Measurements from ENCODE around the gene PKN3. TPM values are rescaled to one million over a fixed set of nuclear protein-coding genes. Genes with fewer than 3 reads are reported as not detected.
"Not testable (repeated sequence)": the region's sequence is repeated elsewhere in the genome, so short reads cannot be mapped to it uniquely, and the experiment has no call there.

The PKN3 gene
- polyA plus RNA-seq (ENCODE audit: insufficient read length in 10 of 10) = 10 to 100 TPM in 2 of 10 donors, 1 to 10 TPM in 8; 6.1 to 11.4 (median 8.7) TPM
- long read RNA-seq, donor 1, partial matches to known transcripts = 5 of 11 reads
- long read RNA-seq, donor 1, other reads (novel, unspliced or antisense) = 6 of 11 reads
- long read RNA-seq, donor 2, partial matches to known transcripts = 0 of 1 reads
- long read RNA-seq, donor 2, other reads (novel, unspliced or antisense) = 0 of 1 reads
- long read RNA-seq, donor 3 = 0 reads
- long read RNA-seq, donor 4 = 0 reads
- long read RNA-seq, donor 5 = 0 reads
- long read RNA-seq, donor 6, partial matches to known transcripts = 6 of 6 reads
- long read RNA-seq, donor 6, other reads (novel, unspliced or antisense) = 0 of 6 reads
- long read RNA-seq, donor 7, partial matches to known transcripts = 5 of 5 reads
- long read RNA-seq, donor 7, other reads (novel, unspliced or antisense) = 0 of 5 reads
- long read RNA-seq, donor 8, partial matches to known transcripts = 0 of 1 reads
- long read RNA-seq, donor 8, other reads (novel, unspliced or antisense) = 0 of 1 reads
- long read RNA-seq, donor 9 = 0 reads

- DNase-seq = peak; percentile 78 to 96 (median 88)
Measured at GRCh38 chr9:128702445-128702948, at the start of gene PKN3. TSS of gene PKN3 (plus strand) at chr9:128702503. CDS start at chr9:128702916, 413 bp downstream.

- DNase-seq = no peak
Measured at GRCh38 chr9:128653908-128654307, 48.4 kb upstream of the PKN3 start.

GRCh38 chr9:128654481-128654880, 47.8 kb upstream of the PKN3 start:
- DNase-seq = no peak

- DNase-seq = peak; percentile 96 to 99 (median 97)
Measured at GRCh38 chr9:128656416-128657343, 45.6 kb upstream of the PKN3 start, which contains the start of gene DYNC2I2. TSS of gene DYNC2I2 (minus strand) at chr9:128656847. CDS start at chr9:128656726, 121 bp downstream.

- DNase-seq = no peak
Measured at GRCh38 chr9:128657344-128657704, 45.0 kb upstream of the PKN3 start.

- no peak for DNase-seq
Measured at GRCh38 chr9:128657796-128658195, 44.5 kb upstream of the PKN3 start.

GRCh38 chr9:128666481-128666941, 35.8 kb upstream of the PKN3 start:
- not testable (repeated sequence) for DNase-seq

GRCh38 chr9:128669786-128670185, 32.5 kb upstream of the PKN3 start:
- no peak for DNase-seq

- DNase-seq = no peak
Measured at GRCh38 chr9:128675382-128675781, 26.9 kb upstream of the PKN3 start.

- no peak for DNase-seq
Measured at GRCh38 chr9:128677794-128678193, 24.5 kb upstream of the PKN3 start.

GRCh38 chr9:128683340-128684064, 18.8 kb upstream of the PKN3 start:
- peak in 1 of 3 donors; percentile 68 for DNase-seq

GRCh38 chr9:128684065-128684324, 18.3 kb upstream of the PKN3 start:
- DNase-seq = no peak

- peak; percentile 61 to 91 (median 84) for DNase-seq
Measured at GRCh38 chr9:128684325-128685199, 17.7 kb upstream of the PKN3 start.

GRCh38 chr9:128685636-128686489, 16.4 kb upstream of the PKN3 start:
- DNase-seq = no peak

- DNase-seq = no peak
Measured at GRCh38 chr9:128687453-128687852, 14.8 kb upstream of the PKN3 start.

GRCh38 chr9:128688501-128689292, 13.6 kb upstream of the PKN3 start, which contains the start of gene SET:
TSS of gene SET (plus strand) at chr9:128689222. CDS start at chr9:128689583, 361 bp downstream.
- peak; percentile 96 to 98 (median 97) for DNase-seq

- DNase-seq = peak in 1 of 3 donors; percentile 79
Measured at GRCh38 chr9:128689293-128689774, 13.0 kb upstream of the PKN3 start.
